Heart left ventricle (tissue), 16 donors: ENCODE data around the gene FARP1. TPM values are rescaled to one million over a fixed set of nuclear protein-coding genes. Genes with fewer than 3 reads are reported as not detected.
"Not testable (repeated sequence)": the region's sequence is repeated elsewhere in the genome, so short reads cannot be mapped to it uniquely, and the experiment has no call there.

ENCODE experiments used
- ATAC-seq, 4 donors: fragments of 200-7000 bp; cut with Tn5 transposase; one replicate each; pipeline ENCODE4 v1.9.1; 2020 to 2022; ENCODE audit warnings: moderate library complexity in 4 of 4, mild to moderate bottlenecking in 3 of 4, moderate number of reproducible peaks in 1 of 4
- DNase-seq, 5 donors: peaks; one replicate each; pipeline ENCODE4 v3.0.0-alpha.2; 2020
- H3K27ac ChIP-seq, 12 donors: fragments of 200-600 bp; sonication (generic) in 4 of 12; one replicate each; pipeline versions ENCODE4 v1.5.0 to v1.8.0; 2016 to 2022; ENCODE audit warnings: mild to moderate bottlenecking in 2 of 12
- H3K27me3 ChIP-seq, 9 donors: fragments of 200-600 bp; sonication (generic) in 2 of 9; one replicate each; pipeline versions ENCODE4 v1.5.1 to v1.8.0; 2016 to 2022; ENCODE audit warnings: mild to moderate bottlenecking in 3 of 9
- H3K36me3 ChIP-seq, 9 donors: fragments of 200-600 bp; sonication (generic) in 2 of 9; one replicate each; pipeline versions ENCODE4 v1.5.0 to v1.8.0; 2018 to 2022; ENCODE audit warnings: mild to moderate bottlenecking in 2 of 9
- H3K4me1 ChIP-seq, 12 donors: fragments of 200-600 bp; sonication (generic) in 4 of 12; one replicate each; pipeline versions ENCODE4 v1.5.0 to v1.8.0; 2016 to 2022; ENCODE audit warnings: mild to moderate bottlenecking in 3 of 12
- H3K4me3 ChIP-seq, 12 donors: fragments of 200-600 bp; sonication (generic) in 4 of 12; one replicate each; pipeline versions ENCODE4 v1.5.0 to v1.8.0; 2017 to 2022; ENCODE audit warnings: mild to moderate bottlenecking in 9 of 12, moderate library complexity in 4 of 12
- H3K9me3 ChIP-seq, 12 donors: fragments of 200-600 bp; sonication (generic) in 4 of 12; one replicate each; pipeline versions ENCODE4 v1.5.0 to v1.8.0; 2016 to 2022; ENCODE audit warnings: mild to moderate bottlenecking in 1 of 12
- POLR2A ChIP-seq, 2 donors: fragments of 450-650 bp; IDR thresholded peaks; one replicate each; pipeline ENCODE4 v1.6.1; 2017; ENCODE audit warnings: antibody characterized with exemption in 2 of 2, mild to moderate bottlenecking in 2 of 2, moderate library complexity in 2 of 2
- WGBS, 4 donors: extraction: QIAGEN DNeasy Blood & Tissue Kit in 2 of 4; methylation state at CpG; one replicate each; pipeline versions ENCODE4 v1.1.5 to v1.1.7; 2013 to 2018; 5-methylcytosine and 5-hydroxymethylcytosine counted together
- intact Hi-C, 10 donors: fragments of 100-400 bp; cut with DNase I; formaldehyde crosslinking; loops; one replicate each; pipeline versions ENCODE4 v1.11.1 to v1.14.2; 2022
- polyA plus RNA-seq, 2 donors: library from polyadenylated mRNA; stranded (reverse); fragments of 200-250 nt; gene quantifications; one replicate each; pipeline ENCODE4 v1.2.3, GENCODE V29; 2013
- total RNA-seq, 9 donors: library from RNA; depleted of rRNA in 2 of 9; stranded (reverse); fragments of >200 nt in 2 of 9; fragmentation: NEBNext Ultra II Directional in 3 of 9; extraction: Animal tissue kit (Norgen Biotek cat#: 25700) in 3 of 9; gene quantifications; one replicate each; pipeline versions ENCODE4 v1.1.0 to v1.2.4, GENCODE V29; 2016 to 2023
- TF ChIP-seq, protein P1 (sequence below), 12 donors: fragments of 200-600 bp; sonication (generic) in 4 of 12; IDR thresholded peaks; one replicate each; pipeline versions ENCODE4 v1.5.0 to v1.8.0; 2018 to 2022; ENCODE audit warnings: antibody characterized with exemption in 12 of 12, mild to moderate bottlenecking in 5 of 12
- donor health status: ischemic (EF 13 %, LVEDD 7.1; RV severe dilation, severe dysfunction).
- donor health status: healthy with polysubstance abuse.
- donor health status: DM: no; HTN: yes; CAD: no.
- donor health status: DM: no; HTN: no; CAD: no.
- donor health status: ischemic (EF 25% LVEDD 6.9; RV normal size, moderate dysfunction).
- donor health status: ischemic (EF 25% LVEDD 5.7; RV mildly dilated, moderate dysfunction).
- donor health status: healthy.
- donor health status: DM: yes; HTN: yes; CAD: no.
- donor health status: ischemic (EF 35%, LVEDD 5.7; RV mildly dilated, moderate dysfunction).
- donor health status: nonischemic (EF 11% LVEDD 7.7; RV severe dilation, severe dysfunction).
- donor health status: DM: yes; HTN: yes; CAD: no.
- donor health status: PGD.
- donor health status: ischemic (EF 29% LVEDD 5.4; RV normal size, mild dysfunction).
- donor health status: nonischemic (EF 23%, LVEDD 6.1; RV moderate dilation, normal function).

The FARP1 gene
- total and polyA plus RNA-seq, 11 donors, result 7.7 to 51.8 (median 22.3) TPM

DNA sequence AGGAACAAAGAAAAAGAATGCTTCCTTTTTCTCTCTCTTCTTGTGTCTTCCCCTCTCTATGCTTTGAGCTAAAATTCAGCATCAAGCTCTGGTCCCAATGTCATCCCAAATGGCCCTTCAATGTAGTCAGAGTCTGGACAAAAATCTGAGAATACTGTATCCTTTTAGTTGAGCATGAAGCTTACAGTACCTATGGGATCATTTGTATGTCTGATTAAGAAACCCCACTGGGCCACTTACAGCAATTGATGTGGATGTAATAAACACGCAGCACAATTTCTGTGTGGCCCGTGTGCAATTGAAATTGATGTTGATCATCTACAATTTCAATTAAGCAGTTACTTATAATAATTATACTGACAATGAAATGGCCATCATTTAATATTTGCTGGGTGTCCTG lies 223.1 kb downstream of the FARP1 start:
- TF ChIP-seq, protein P1, sequence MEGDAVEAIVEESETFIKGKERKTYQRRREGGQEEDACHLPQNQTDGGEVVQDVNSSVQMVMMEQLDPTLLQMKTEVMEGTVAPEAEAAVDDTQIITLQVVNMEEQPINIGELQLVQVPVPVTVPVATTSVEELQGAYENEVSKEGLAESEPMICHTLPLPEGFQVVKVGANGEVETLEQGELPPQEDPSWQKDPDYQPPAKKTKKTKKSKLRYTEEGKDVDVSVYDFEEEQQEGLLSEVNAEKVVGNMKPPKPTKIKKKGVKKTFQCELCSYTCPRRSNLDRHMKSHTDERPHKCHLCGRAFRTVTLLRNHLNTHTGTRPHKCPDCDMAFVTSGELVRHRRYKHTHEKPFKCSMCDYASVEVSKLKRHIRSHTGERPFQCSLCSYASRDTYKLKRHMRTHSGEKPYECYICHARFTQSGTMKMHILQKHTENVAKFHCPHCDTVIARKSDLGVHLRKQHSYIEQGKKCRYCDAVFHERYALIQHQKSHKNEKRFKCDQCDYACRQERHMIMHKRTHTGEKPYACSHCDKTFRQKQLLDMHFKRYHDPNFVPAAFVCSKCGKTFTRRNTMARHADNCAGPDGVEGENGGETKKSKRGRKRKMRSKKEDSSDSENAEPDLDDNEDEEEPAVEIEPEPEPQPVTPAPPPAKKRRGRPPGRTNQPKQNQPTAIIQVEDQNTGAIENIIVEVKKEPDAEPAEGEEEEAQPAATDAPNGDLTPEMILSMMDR (IDR thresholded peaks at IDR 0.05), result no peak
- no peak for TF ChIP-seq POLR2A (IDR thresholded peaks at IDR 0.05)
- no peak for ATAC-seq
- 93 to 100% (median 96%) methylated on average over 2 of the region's 2 CpGs for WGBS, 4 donors
- H3K4me3 ChIP-seq, result no peak overlapping the region
- H3K27me3 ChIP-seq, result no peaks in the 10 kb centered on the region
- peaks cover 0 to 7% (median 0%) of the 10 kb centered on the region in 12 donors for H3K4me1 ChIP-seq
- intact Hi-C loops, result no loop called here
- no peak overlapping the region for H3K27ac ChIP-seq
- no peaks in the 10 kb centered on the region for H3K9me3 ChIP-seq
- no peak for DNase-seq
- H3K36me3 ChIP-seq, result peaks cover 0 to 12% (median 0%) of the 10 kb centered on the region in 9 donors

DNA sequence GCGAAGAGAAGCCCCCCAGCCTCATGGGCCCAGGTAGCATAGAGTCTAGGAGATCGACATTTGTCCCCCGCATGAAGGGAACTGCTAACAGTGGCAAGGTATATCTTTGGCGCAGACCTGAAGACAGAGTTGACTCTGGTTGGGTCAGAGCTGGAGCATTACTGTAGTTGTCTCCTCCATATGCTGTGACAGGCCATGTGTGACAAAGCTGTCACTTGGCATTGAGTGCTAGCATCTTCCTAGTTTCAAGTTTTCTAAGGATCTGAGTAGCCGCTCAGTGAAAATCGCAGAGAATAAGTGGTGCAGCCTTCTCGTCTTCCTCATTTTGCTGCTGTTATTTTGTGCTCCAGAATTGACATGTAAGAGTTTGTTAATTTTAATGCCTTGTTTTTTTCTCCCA lies 223.5 kb downstream of the FARP1 start:
- intact Hi-C loops, result no loop called here
- DNase-seq (no peak), ATAC-seq (no peak)
- Histone ChIP-seq H3K36me3 (peaks cover 0 to 12% (median 0%) of the 10 kb centered on the region in 9 donors), H3K9me3 (no peaks in the 10 kb centered on the region), H3K4me1 (peaks cover 0 to 11% (median 3%) of the 10 kb centered on the region in 12 donors), H3K27me3 (no peaks in the 10 kb centered on the region), H3K4me3 (no peak overlapping the region), H3K27ac (no peak overlapping the region)
- TF ChIP-seq, protein P1 (IDR thresholded peaks at IDR 0.05), result no peak
- TF ChIP-seq POLR2A (IDR thresholded peaks at IDR 0.05), result no peak
- 98 to 100% (median 98%) methylated on average over 7 of the region's 7 CpGs for WGBS, 4 donors

DNA sequence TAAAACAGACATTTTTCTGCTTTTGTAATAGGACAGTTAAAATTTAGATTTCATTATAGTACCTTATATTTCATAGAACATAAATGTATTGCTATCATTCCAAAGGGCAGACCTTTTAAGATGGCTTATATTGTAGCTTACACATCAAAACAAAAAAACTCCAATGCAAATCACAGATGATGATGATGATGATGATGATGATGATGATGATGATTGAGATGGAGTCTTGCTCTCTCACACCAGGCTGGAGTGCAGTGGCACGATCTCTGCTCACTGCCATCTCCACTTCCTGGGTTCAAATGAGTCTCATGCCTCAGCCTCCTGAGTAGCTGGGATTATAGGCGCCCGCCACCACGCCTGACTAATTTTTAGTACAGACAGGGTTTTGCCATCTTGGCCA lies 224.1 kb downstream of the FARP1 start:
- WGBS, 4 donors, result 96 to 99% (median 97%) methylated on average over 4 of the region's 4 CpGs
- no peak for ATAC-seq
- Histone ChIP-seq H3K4me3 (no peak overlapping the region), H3K4me1 (peaks cover 0 to 15% (median 3%) of the 10 kb centered on the region in 12 donors), H3K27me3 (no peaks in the 10 kb centered on the region), H3K9me3 (no peaks in the 10 kb centered on the region), H3K27ac (no peak overlapping the region), H3K36me3 (peaks cover 0 to 12% (median 0%) of the 10 kb centered on the region in 9 donors)
- TF ChIP-seq, protein P1 (IDR thresholded peaks at IDR 0.05), result no peak
- no peak for TF ChIP-seq POLR2A (IDR thresholded peaks at IDR 0.05)
- DNase-seq, result no peak
- intact Hi-C loops, result no loop called here

DNA sequence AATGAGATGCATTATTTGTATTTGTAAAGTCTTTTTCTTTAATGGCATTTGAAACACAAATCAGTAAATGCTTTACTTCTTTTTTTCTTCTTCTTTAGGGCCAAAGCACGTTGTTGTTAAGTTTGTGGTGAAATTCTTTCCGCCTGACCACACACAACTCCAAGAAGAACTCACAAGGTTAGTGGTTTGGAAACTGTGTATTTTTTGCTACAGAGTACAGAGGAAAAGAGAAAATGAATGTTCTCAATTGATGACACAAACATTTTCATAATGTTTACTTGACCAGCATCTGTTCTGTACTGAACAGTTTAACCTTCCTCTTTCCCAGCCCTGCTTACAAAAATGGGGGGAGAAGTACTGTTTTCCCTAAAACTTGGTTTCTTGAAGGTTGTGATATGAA lies 225.1 kb downstream of the FARP1 start:
- no peak for DNase-seq
- Histone ChIP-seq H3K36me3 (peaks cover 0 to 12% (median 0%) of the 10 kb centered on the region in 9 donors), H3K4me3 (no peak overlapping the region), H3K27me3 (no peaks in the 10 kb centered on the region), H3K4me1 (peaks cover 0 to 15% (median 3%) of the 10 kb centered on the region in 12 donors), H3K27ac (no peak overlapping the region), H3K9me3 (no peaks in the 10 kb centered on the region)
- no peak for TF ChIP-seq POLR2A (IDR thresholded peaks at IDR 0.05)
- TF ChIP-seq, protein P1 (IDR thresholded peaks at IDR 0.05), result no peak
- no peak for ATAC-seq
- intact Hi-C loops, result no loop called here
- WGBS, 4 donors, result 78 to 92% (median 85%) methylated on average over 2 of the region's 2 CpGs

DNA sequence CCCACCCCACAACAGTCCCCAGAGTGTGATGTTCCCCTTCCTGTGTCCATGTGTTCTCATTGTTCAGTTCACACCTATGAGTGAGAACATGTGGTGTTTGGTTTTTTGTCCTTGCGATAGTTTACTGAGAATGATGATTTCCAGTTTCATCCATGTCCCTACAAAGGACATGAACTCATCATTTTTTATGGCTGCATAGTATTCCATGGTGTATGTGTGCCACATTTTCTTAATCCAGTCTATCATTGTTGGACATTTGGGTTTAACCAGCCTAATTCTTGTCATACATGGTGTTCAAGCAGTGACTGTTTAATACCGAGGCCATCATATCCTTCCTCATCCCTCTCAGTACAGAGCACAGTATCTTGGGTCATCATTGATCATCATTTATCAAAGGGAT lies 226.6 kb downstream of the FARP1 start:
- H3K27ac ChIP-seq, H3K9me3 ChIP-seq, DNase-seq, intact Hi-C loops, H3K4me3 ChIP-seq, ATAC-seq, H3K27me3 ChIP-seq: not testable (repeated sequence)
- Histone ChIP-seq H3K36me3 (peaks cover 0 to 16% (median 0%) of the 10 kb centered on the region in 9 donors), H3K4me1 (peaks cover 0 to 15% (median 3%) of the 10 kb centered on the region in 12 donors)
- WGBS, 4 donors, result 89 to 100% (median 99%) methylated on average over 2 of the region's 2 CpGs
